T-helper 2 cell treated with Interferon-gamma antibody and Interleukin-4, amounts not matched to agents 5 μg/mL and 100 μg/mL, for 36 hours (primary cell): ENCODE results near the gene BLOC1S5.
"Not testable (repeated sequence)": the region's sequence is repeated elsewhere in the genome, so short reads cannot be mapped to it uniquely, and the experiment has no call there.

ENCODE experiments used
- DNase-seq: peaks from one replicate; pipeline ENCODE4 v3.0.0; 2021; ENCODE audit warnings: low spot score
- H3K27ac Mint-ChIP-seq: one replicate; pipeline ENCODE4 v1.8.0; 2021; ENCODE audit warnings: mild to moderate bottlenecking, mixed read lengths
- H3K27me3 Mint-ChIP-seq: one replicate; pipeline ENCODE4 v1.8.0; 2021; ENCODE audit warnings: low read depth, mixed read lengths
- H3K36me3 Mint-ChIP-seq: one replicate; pipeline ENCODE4 v1.8.0; 2021; ENCODE audit warnings: low read depth, mixed read lengths
- H3K4me1 Mint-ChIP-seq: one replicate; pipeline ENCODE4 v1.8.0; 2021; ENCODE audit warnings: low read depth, mixed read lengths
- H3K4me3 Mint-ChIP-seq: one replicate; pipeline ENCODE4 v1.8.0; 2022; ENCODE audit warnings: mild to moderate bottlenecking, moderate library complexity, mixed read lengths
- H3K9me3 Mint-ChIP-seq: one replicate; pipeline ENCODE4 v1.8.0; 2021; ENCODE audit warnings: mixed read lengths

Gene BLOC1S5

DNA sequence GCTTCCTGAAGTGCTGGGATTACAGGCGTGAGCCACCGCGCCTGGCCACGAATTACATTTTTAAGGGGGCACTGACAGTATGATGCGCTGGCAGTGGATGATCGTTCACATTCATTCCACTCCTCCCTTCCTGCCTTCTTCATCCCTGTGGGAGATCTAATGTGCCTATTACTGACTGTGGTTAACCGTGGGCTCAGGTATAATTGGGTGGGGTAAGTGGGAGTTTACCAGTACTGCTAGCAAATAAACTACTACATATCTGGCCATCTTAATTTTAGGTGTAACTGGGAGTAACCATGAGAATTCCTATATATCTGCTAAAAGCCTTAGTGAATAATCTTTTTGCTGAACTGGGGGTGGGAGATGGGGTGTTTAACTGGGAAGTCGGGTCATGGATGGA lies 6.5 kb upstream of the BLOC1S5 start:
- no peaks in the 10 kb centered on the region for H3K27me3 Mint-ChIP-seq
- peaks cover 9% of the 10 kb centered on the region for H3K4me1 Mint-ChIP-seq
- H3K4me3 Mint-ChIP-seq, result no peak overlapping the region

DNA sequence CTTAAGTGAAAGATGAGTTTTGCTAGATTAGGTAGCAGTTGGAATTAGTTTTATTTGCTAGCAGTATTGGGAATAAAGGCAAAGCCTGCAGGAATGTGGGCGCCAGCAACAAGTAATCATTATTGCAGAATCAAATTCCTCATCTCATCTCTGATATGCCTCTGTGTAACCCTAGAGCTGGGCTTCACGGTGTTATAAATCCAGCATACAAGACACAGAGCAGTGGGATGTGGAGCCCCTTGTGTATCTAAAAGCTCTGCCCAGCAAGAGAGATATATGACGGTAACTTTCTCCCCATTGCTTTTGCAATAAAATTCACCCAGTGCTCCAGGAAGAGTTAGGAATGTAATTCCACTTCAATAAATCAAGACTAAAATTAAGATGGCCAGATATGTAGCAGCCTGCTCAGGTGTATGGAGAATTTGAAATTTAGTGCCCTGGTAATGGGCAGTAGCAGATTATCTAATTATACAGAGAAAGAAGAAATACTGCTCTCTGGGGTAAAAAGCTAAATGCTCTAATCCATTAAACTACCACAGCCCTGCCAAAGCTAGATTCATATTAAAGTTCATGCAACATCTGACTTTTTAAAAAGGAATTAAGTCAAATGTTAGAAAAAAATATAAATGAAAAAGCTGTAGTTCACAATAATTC lies 5.6 kb upstream of the BLOC1S5 start:
- Mint-ChIP-seq H3K4me3 (no peak overlapping the region), H3K36me3 (peaks cover 2% of the 10 kb centered on the region), H3K4me1 (peaks cover 16% of the 10 kb centered on the region), H3K9me3 (no peaks in the 10 kb centered on the region), H3K27ac (no peak overlapping the region), H3K27me3 (no peaks in the 10 kb centered on the region)
- no peak for DNase-seq

More for the DNA sequence above, 6.5 kb upstream of the BLOC1S5 start:
- no peak overlapping the region for H3K27ac Mint-ChIP-seq
- no peak for DNase-seq
- H3K9me3 Mint-ChIP-seq, result no peaks in the 10 kb centered on the region
- H3K36me3 Mint-ChIP-seq, result peaks cover 2% of the 10 kb centered on the region

DNA sequence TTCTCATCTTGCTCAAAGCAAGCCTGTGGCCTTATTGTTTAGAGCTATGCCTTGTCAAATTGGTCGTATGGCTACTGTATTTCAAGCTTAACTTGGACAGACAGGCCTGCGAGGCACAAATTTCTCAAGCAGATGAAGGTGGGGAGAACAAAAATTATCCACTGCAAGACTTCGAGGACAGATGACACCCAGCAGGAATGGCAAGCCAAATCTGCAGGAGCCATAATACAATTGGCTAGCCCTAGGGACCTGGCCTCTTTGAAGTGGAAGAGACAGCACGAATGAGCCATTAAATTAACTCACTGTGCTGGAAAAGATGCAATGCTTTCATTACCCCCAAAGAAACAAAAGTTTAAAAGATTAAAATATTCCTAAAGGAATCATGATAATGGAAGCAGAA lies 5.0 kb upstream of the BLOC1S5 start:
- H3K27me3 Mint-ChIP-seq, result no peaks in the 10 kb centered on the region
- H3K27ac Mint-ChIP-seq, result no peak overlapping the region
- H3K9me3 Mint-ChIP-seq, result no peaks in the 10 kb centered on the region
- H3K4me1 Mint-ChIP-seq, result peaks cover 18% of the 10 kb centered on the region
- no peaks in the 10 kb centered on the region for H3K36me3 Mint-ChIP-seq
- no peak for DNase-seq
- no peak overlapping the region for H3K4me3 Mint-ChIP-seq

DNA sequence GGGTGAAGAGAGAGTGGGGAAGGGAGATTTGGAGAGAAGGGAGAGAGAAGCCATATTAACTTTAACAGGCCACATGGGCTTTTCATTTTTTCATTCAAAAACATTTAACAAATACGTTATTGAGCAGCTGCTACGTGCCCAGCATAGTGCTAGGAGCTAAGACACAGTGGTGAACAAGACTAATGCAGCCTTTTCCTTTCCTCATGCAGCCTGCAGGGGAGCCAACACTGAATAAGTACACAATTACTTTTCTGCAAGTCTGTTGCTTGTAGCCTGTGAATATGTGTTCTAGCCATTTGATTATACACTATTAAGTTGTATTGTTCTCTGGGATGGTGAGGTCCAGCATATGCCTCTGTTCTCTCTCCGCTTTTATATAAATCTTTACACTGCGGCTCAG lies 1.9 kb upstream of the BLOC1S5 start:
- Mint-ChIP-seq H3K36me3 (no peaks in the 10 kb centered on the region), H3K27ac (peak overlapping the region; percentile 96), H3K4me3 (no peak overlapping the region), H3K27me3 (no peaks in the 10 kb centered on the region), H3K9me3 (no peaks in the 10 kb centered on the region), H3K4me1 (peaks cover 25% of the 10 kb centered on the region)
- no peak for DNase-seq

DNA sequence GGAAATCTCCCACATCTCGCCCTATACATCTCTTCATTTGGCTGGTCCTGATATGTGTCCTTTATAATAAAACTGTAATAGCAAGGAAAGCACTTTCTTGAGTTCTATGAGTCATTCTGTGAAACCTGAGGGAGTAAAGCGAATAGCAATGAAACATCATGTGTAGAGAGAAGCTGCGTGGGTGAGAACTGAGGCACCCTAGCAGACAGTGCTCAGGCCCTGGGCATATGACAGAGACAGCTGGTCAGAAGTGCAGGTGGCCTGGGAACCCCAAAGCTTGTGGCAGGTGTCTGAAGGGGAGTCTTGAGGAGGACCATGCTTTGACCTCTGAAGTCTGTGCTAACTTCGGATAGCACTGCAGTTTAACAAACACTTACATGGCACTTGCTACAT lies 1.3 kb upstream of the BLOC1S5 start:
- no peaks in the 10 kb centered on the region for H3K36me3 Mint-ChIP-seq
- DNase-seq, result peak; percentile 61
- H3K4me3 Mint-ChIP-seq, result no peak overlapping the region

DNA sequence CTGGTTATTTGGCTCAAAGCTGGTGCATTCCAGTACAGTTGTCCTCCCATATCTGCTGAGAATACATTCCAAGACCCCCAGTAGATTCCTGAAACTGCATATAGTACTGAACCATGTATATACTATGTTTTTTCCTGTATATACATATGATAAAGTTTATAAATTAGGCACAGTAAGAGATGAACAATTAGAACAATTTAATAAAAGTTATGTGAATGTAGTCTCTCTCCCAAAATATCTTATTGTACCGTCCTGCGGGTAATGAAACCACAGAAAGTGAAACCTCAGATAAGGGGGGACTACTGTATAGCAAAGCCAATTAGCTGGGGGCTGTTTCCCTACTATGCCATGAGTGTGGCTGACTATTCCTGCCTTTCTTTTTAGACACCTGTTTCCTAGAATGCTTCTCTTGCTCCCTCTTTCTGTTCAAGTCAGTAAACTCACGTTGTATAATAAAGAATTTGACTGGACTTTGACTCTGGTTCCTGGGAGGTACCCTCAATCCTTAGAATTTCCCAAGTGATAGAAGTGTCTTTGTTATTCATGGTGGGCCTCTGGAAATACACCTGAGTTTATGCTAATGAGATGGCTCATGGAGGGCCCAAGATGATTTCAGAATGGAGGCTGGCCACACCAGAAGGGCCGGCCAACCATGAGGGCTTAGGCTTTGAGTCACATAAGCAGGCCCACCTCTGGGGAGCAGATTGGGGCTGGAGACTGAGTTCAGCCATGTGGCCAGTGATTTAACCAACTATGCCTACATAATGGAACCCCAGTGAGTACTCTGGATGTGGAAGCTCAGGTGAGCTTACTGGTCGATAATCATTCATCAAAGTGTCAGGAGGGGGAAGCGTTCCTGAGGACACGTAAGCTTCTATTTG lies 689 bp upstream of the BLOC1S5 start:
- peak overlapping the region; percentile 96 for H3K27ac Mint-ChIP-seq
- H3K27me3 Mint-ChIP-seq, result no peaks in the 10 kb centered on the region
- DNase-seq, result peak; percentile 8
- peak overlapping the region; percentile 96 for H3K4me3 Mint-ChIP-seq
- peaks cover 25% of the 10 kb centered on the region for H3K4me1 Mint-ChIP-seq
- peaks cover 6% of the 10 kb centered on the region for H3K36me3 Mint-ChIP-seq
- no peaks in the 10 kb centered on the region for H3K9me3 Mint-ChIP-seq

More for the DNA sequence above, 1.3 kb upstream of the BLOC1S5 start:
- Mint-ChIP-seq H3K27me3 (no peaks in the 10 kb centered on the region), H3K4me1 (peaks cover 25% of the 10 kb centered on the region), H3K27ac (peak overlapping the region; percentile 96), H3K9me3 (no peaks in the 10 kb centered on the region)

DNA sequence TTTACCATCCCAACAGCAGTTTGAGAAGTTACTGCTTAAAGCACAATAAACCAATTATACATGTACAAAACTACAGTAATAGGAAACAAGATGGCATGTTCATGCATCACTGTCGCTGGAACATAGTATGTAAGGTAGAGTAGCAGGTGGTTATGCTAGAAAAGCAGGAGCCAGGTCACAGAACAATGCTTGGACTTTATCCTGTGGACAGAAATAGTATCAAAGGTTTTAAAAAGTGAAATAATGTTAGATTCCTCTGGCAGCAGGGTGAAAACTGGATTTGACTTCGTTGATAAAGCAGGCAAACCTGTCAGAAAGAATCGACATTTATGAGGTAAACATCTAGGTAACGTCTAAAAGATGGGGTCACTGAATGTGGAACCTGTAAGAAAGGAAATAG lies 2.5 kb downstream of the BLOC1S5 start:
- H3K9me3 Mint-ChIP-seq, result no peaks in the 10 kb centered on the region
- peaks cover 21% of the 10 kb centered on the region for H3K4me1 Mint-ChIP-seq
- no peak overlapping the region for H3K4me3 Mint-ChIP-seq
- H3K27ac Mint-ChIP-seq, result no peak overlapping the region
- H3K27me3 Mint-ChIP-seq, result no peaks in the 10 kb centered on the region
- peaks cover 9% of the 10 kb centered on the region for H3K36me3 Mint-ChIP-seq
- no peak for DNase-seq

DNA sequence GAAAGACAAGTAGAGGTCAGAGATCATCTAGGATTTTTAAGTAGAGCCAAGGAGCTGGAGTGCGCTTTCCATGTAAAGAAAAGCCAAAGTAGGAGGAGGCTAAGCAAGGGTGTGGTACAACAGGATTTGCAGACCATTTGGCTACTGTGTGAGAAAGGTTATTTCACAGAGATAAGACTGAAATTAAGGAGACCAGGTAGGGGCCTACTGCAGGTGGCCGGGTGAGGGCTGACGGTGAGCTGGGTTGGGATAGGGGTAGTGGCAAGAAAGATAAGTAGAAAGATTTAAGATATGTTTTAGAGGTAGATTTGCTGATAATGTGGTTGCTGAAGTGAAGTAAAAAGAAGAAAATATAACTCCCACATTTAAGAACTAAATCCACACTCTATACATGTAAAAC lies 3.8 kb downstream of the BLOC1S5 start:
- Mint-ChIP-seq H3K27me3 (no peaks in the 10 kb centered on the region), H3K9me3 (no peaks in the 10 kb centered on the region), H3K4me1 (peaks cover 14% of the 10 kb centered on the region), H3K27ac (no peak overlapping the region), H3K36me3 (peaks cover 9% of the 10 kb centered on the region), H3K4me3 (no peak overlapping the region)
- DNase-seq, result no peak

DNA sequence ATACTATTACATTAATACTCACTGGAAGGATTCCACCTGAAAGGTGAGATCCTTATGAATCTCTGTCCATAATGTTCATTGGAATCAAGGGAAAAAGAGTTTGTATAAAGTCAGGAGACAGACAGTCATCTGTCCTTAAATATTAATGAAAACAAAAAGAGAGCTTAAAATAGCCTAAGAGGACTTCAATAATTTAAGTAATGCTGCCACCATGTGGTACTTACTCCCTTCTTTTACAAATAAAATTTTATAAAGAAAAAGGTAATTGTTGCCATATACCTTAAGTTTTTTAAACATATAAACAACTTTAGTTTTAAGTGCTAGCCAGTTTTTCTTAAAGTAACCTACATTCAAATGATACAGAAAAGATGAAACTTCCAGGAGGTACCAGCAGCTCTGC lies 5.1 kb downstream of the BLOC1S5 start:
- no peak for DNase-seq
- no peaks in the 10 kb centered on the region for H3K9me3 Mint-ChIP-seq
- peaks cover 13% of the 10 kb centered on the region for H3K36me3 Mint-ChIP-seq

DNA sequence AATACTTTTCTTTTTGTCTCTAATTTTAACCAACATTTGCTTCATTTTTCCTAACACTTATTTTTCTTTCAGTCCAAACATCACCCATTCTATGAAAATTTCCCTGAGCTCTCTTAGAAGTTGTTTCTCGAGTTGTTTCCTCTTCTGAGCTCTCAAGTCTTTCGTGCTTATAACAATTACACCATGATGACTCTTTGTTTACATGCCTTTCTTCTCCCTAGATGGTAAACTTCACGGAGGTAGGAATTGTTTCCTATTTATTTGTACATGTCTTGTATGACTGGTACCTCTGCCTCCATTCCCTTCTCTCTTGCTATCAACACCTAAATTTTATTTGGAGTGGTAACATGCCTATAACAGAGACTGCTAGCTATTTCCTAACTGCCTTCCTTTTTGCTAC lies 6.4 kb downstream of the BLOC1S5 start:
- Mint-ChIP-seq H3K27ac (no peak overlapping the region), H3K4me1 (peaks cover 3% of the 10 kb centered on the region), H3K4me3 (no peak overlapping the region), H3K36me3 (peaks cover 15% of the 10 kb centered on the region), H3K9me3 (no peaks in the 10 kb centered on the region), H3K27me3 (no peaks in the 10 kb centered on the region)
- no peak for DNase-seq

More for the DNA sequence above, 5.1 kb downstream of the BLOC1S5 start:
- Mint-ChIP-seq H3K4me3 (no peak overlapping the region), H3K27ac (no peak overlapping the region), H3K4me1 (peaks cover 7% of the 10 kb centered on the region), H3K27me3 (no peaks in the 10 kb centered on the region)

DNA sequence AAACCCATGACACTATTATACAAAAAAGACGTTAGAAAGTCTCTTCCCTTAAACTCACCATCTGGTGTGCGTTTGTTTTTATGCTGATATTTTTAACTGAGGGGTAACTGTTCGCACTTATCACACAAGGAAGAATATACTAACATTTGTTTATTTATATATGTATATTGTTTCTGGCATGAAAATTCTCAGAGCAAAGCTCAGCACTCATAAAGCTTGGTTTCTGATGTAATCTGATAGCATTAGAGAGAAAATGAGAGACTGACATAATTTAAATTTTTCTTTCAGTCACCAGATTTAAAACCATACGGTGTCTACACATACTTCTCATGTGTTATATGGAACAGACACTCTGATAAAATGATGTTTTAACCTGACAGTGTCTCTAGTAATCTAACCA lies 6.9 kb downstream of the BLOC1S5 start:
- Mint-ChIP-seq H3K4me3 (no peak overlapping the region), H3K27me3 (no peaks in the 10 kb centered on the region), H3K4me1 (no peaks in the 10 kb centered on the region), H3K36me3 (peaks cover 16% of the 10 kb centered on the region), H3K9me3 (no peaks in the 10 kb centered on the region), H3K27ac (no peak overlapping the region)
- no peak for DNase-seq

DNA sequence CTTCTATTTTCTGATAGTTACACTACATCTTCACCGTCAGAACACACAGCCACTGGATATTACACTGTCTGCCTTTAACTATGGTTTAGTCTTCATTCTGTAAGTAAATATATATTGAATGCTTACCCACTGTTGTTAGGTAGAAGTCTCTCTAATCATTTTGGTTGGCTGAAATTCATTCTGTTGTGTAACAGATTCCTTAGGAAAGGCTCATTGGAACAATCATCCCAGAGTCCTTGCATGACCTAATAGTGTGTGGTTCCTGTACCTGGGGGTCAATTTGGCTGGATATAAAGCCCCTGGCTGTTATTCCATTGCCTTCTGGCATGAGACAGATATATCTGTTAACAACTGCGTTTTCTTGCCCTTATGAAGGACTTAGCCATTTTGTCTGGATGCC lies 9.9 kb downstream of the BLOC1S5 start:
- DNase-seq, result no peak
- no peaks in the 10 kb centered on the region for H3K4me1 Mint-ChIP-seq
- H3K4me3 Mint-ChIP-seq, result no peak overlapping the region
- no peak overlapping the region for H3K27ac Mint-ChIP-seq
- H3K27me3 Mint-ChIP-seq, result no peaks in the 10 kb centered on the region
- no peaks in the 10 kb centered on the region for H3K9me3 Mint-ChIP-seq
- peaks cover 18% of the 10 kb centered on the region for H3K36me3 Mint-ChIP-seq

DNA sequence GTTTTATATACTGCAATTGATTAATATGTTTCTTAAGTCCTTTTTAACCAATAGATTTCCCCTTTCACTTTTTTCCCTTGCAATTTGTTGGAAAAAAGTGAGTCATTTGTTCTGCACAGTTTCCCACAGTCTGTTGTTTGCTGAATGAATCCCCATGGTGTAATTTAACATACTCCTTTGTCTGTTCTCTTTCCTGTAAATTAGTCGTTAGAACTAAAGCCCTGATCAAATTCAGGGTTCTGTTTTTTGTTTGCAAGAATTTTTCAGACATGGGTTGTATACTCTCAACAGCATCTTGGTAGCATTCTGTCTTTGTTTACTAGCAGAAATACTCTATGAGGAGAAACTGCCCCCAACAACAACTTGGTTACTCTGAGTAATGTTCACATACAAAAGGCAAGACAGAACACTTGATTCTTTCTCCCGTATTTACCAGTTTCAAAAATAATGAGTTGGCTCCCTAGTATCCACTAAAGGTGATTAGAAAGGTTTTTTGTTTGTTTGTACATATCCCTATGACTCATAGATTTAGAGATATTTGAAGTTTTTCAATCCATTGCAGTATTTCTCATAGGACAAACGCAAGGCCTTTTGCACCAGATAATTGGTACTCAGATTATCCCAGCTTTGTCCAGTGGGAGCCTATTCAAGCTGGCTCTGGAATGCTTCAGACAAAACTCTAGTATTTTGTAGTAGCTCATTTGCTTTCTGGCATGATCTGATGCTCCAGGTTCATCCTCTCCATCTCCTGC lies 16.5 kb downstream of the BLOC1S5 start:
- H3K36me3 Mint-ChIP-seq, result peaks cover 43% of the 10 kb centered on the region
- no peak for DNase-seq
- H3K27me3 Mint-ChIP-seq, result no peaks in the 10 kb centered on the region
- no peak overlapping the region for H3K4me3 Mint-ChIP-seq
- no peak overlapping the region for H3K27ac Mint-ChIP-seq
- H3K9me3 Mint-ChIP-seq, result peaks cover 6% of the 10 kb centered on the region
- H3K4me1 Mint-ChIP-seq, result no peaks in the 10 kb centered on the region

DNA sequence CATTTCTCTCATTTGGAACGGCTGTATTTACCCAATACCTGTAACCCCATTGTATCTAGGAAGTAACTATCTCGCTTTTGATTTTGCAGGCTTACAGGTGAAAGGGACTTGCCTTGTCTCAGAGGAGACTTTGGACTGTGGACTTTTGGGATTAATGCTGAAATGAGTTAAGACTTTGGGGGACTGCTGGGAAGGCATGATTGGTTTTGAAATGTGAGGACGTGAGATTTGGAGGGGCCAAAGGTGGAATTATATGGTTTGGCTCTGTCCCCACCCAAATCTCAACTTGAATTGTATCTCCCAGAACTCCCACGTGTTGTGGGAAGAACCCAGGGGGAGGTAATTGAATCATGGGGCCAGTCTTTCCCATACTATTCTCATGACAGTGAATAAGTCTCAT lies 18.4 kb downstream of the BLOC1S5 start:
- not testable (repeated sequence) for DNase-seq, H3K27me3 Mint-ChIP-seq, H3K4me3 Mint-ChIP-seq, H3K27ac Mint-ChIP-seq, H3K4me1 Mint-ChIP-seq, H3K9me3 Mint-ChIP-seq
- H3K36me3 Mint-ChIP-seq, result peaks cover 39% of the 10 kb centered on the region
